Skeletal muscle tissue (tissue), 4 donors: Measurements from ENCODE around the gene GRID1. TPM values are rescaled to one million over a fixed set of nuclear protein-coding genes. Genes with fewer than 3 reads are reported as not detected.

Source experiments
- H3K27ac ChIP-seq: one replicate; pipeline ENCODE4 v1.7.0; 2013; ENCODE audit warnings: mild to moderate bottlenecking, low read depth, low read length, inconsistent platforms
- H3K27me3 ChIP-seq, 3 donors: one replicate each; pipeline ENCODE4 v1.7.0; 2013; ENCODE audit warnings: low read length in 3 of 3; ENCODE audit not compliant: control insufficient read depth in 3 of 3, insufficient read depth in 3 of 3
- H3K36me3 ChIP-seq, 3 donors: one replicate each; pipeline ENCODE4 v1.7.0; 2013; ENCODE audit warnings: low read length in 3 of 3; ENCODE audit not compliant: control insufficient read depth in 3 of 3, insufficient read depth in 3 of 3
- H3K4me1 ChIP-seq, 3 donors: one replicate each; pipeline ENCODE4 v1.7.0; 2013; ENCODE audit warnings: low read length in 3 of 3, mild to moderate bottlenecking in 3 of 3; ENCODE audit not compliant: control insufficient read depth in 3 of 3, insufficient read depth in 3 of 3
- H3K4me3 ChIP-seq, 3 donors: one replicate each; pipeline ENCODE4 v1.7.0; 2013; ENCODE audit warnings: low read length in 3 of 3
- H3K9ac ChIP-seq, 3 donors: one replicate each; pipeline ENCODE4 v1.7.0; 2013; ENCODE audit warnings: low read length in 3 of 3, mild to moderate bottlenecking in 3 of 3, moderate library complexity in 2 of 3, low read depth in 1 of 3
- H3K9me3 ChIP-seq, 3 donors: one replicate each; pipeline ENCODE4 v1.7.0; 2013; ENCODE audit warnings: low read length in 3 of 3; ENCODE audit not compliant: control insufficient read depth in 3 of 3
- total RNA-seq: library from RNA; depleted of rRNA; stranded (reverse); fragments of >200 nt; gene quantifications from one replicate; pipeline ENCODE4 v1.2.3, GENCODE V29; 2014
- donor health status: Osteomylitis.

Gene GRID1
- total RNA-seq, 1 donor from 2014 or later = 2.1 TPM

- Histone ChIP-seq H3K4me3 (no peak overlapping the region), H3K27ac (no peak overlapping the region), H3K9ac (no peak overlapping the region), H3K27me3 (no peaks in the 10 kb centered on the region), H3K9me3 (no peaks in the 10 kb centered on the region), H3K4me1 (no peaks in the 10 kb centered on the region), H3K36me3 (no peaks in the 10 kb centered on the region)
These were observed 198.3 kb downstream of the GRID1 start for GRCh38 chr10:86168256-86168655.

- Histone ChIP-seq H3K4me3 (no peak overlapping the region), H3K4me1 (no peaks in the 10 kb centered on the region), H3K9ac (no peak overlapping the region), H3K27me3 (no peaks in the 10 kb centered on the region), H3K36me3 (no peaks in the 10 kb centered on the region), H3K9me3 (no peaks in the 10 kb centered on the region), H3K27ac (no peak overlapping the region)
These were observed 198.8 kb downstream of the GRID1 start for GRCh38 chr10:86167762-86168128.

GRCh38 chr10:86167121-86167761 lies 199.4 kb downstream of the GRID1 start:
- H3K9me3 ChIP-seq = no peaks in the 10 kb centered on the region

GRCh38 chr10:86165666-86166065 lies 200.9 kb downstream of the GRID1 start:
- no peaks in the 10 kb centered on the region for H3K4me1 ChIP-seq
- no peaks in the 10 kb centered on the region for H3K9me3 ChIP-seq
- no peak overlapping the region for H3K27ac ChIP-seq
- H3K9ac ChIP-seq = no peak overlapping the region
- no peaks in the 10 kb centered on the region for H3K36me3 ChIP-seq
- H3K4me3 ChIP-seq = no peak overlapping the region
- no peaks in the 10 kb centered on the region for H3K27me3 ChIP-seq

More at GRCh38 chr10:86167121-86167761, 199.4 kb downstream of the GRID1 start:
- no peaks in the 10 kb centered on the region for H3K27me3 ChIP-seq
- no peak overlapping the region for H3K27ac ChIP-seq
- no peak overlapping the region for H3K9ac ChIP-seq
- no peaks in the 10 kb centered on the region for H3K36me3 ChIP-seq
- H3K4me1 ChIP-seq = no peaks in the 10 kb centered on the region
- H3K4me3 ChIP-seq = no peak overlapping the region

GRCh38 chr10:86164960-86165630 lies 201.5 kb downstream of the GRID1 start:
- Histone ChIP-seq H3K4me1 (no peaks in the 10 kb centered on the region), H3K9ac (no peak overlapping the region), H3K27ac (no peak overlapping the region), H3K9me3 (no peaks in the 10 kb centered on the region), H3K27me3 (peaks cover 0 to 3% (median 0%) of the 10 kb centered on the region in 3 donors), H3K36me3 (no peaks in the 10 kb centered on the region), H3K4me3 (no peak overlapping the region)

- no peaks in the 10 kb centered on the region for H3K9me3 ChIP-seq
- no peak overlapping the region for H3K27ac ChIP-seq
- H3K36me3 ChIP-seq = no peaks in the 10 kb centered on the region
- no peaks in the 10 kb centered on the region for H3K4me1 ChIP-seq
- H3K4me3 ChIP-seq = no peak overlapping the region
- H3K9ac ChIP-seq = no peak overlapping the region
- H3K27me3 ChIP-seq = peaks cover 0 to 5% (median 0%) of the 10 kb centered on the region in 3 donors
These were observed 202.3 kb downstream of the GRID1 start for GRCh38 chr10:86164174-86164774.

- H3K27ac ChIP-seq = no peak overlapping the region
- no peaks in the 10 kb centered on the region for H3K4me1 ChIP-seq
- no peaks in the 10 kb centered on the region for H3K36me3 ChIP-seq
- H3K9me3 ChIP-seq = no peaks in the 10 kb centered on the region
- H3K4me3 ChIP-seq = no peak overlapping the region
- H3K9ac ChIP-seq = no peak overlapping the region
- peaks cover 0 to 5% (median 0%) of the 10 kb centered on the region in 3 donors for H3K27me3 ChIP-seq
These were observed 202.9 kb downstream of the GRID1 start for GRCh38 chr10:86163522-86164173.

- Histone ChIP-seq H3K4me3 (no peak overlapping the region), H3K9me3 (no peaks in the 10 kb centered on the region), H3K27ac (no peak overlapping the region), H3K4me1 (no peaks in the 10 kb centered on the region), H3K27me3 (peaks cover 0 to 5% (median 0%) of the 10 kb centered on the region in 3 donors), H3K36me3 (no peaks in the 10 kb centered on the region), H3K9ac (no peak overlapping the region)
These were observed 203.7 kb downstream of the GRID1 start for GRCh38 chr10:86162696-86163400.

GRCh38 chr10:86162036-86162435 lies 204.6 kb downstream of the GRID1 start:
- Histone ChIP-seq H3K4me3 (no peak overlapping the region), H3K36me3 (no peaks in the 10 kb centered on the region), H3K4me1 (no peaks in the 10 kb centered on the region), H3K27me3 (peaks cover 0 to 5% (median 5%) of the 10 kb centered on the region in 3 donors), H3K9me3 (no peaks in the 10 kb centered on the region), H3K27ac (no peak overlapping the region), H3K9ac (no peak overlapping the region)
